Omental fat pad (tissue), 4 donors: ENCODE measurements around the gene ADAM22. TPM values are rescaled to one million over a fixed set of nuclear protein-coding genes. Genes with fewer than 3 reads are reported as not detected.

ENCODE experiments used
- ATAC-seq: fragments of 150-250 bp; one replicate; pipeline ENCODE4 v1.9.1; 2016; ENCODE audit warnings: mild to moderate bottlenecking, moderate library complexity; ENCODE audit not compliant: low FRiP score
- DNase-seq: peaks from one replicate; pipeline ENCODE4 v3.0.0-alpha.2; 2019; ENCODE audit warnings: low spot score
- CTCF ChIP-seq, 3 donors: fragments of 450-650 bp; IDR thresholded peaks; one replicate each; pipeline ENCODE4 v1.5.1; 2016 to 2017; ENCODE audit warnings: antibody characterized with exemption in 3 of 3, mild to moderate bottlenecking in 3 of 3, moderate library complexity in 2 of 3
- total RNA-seq, 4 donors: library from RNA; depleted of rRNA; stranded (reverse); fragments of >200 nt; gene quantifications; one replicate each; pipeline ENCODE4 v1.1.0, GENCODE V29; 2016

Gene ADAM22
- total RNA-seq, 4 donors from 2014 or later = 0.82 to 7.3 (median 3.4) TPM

- DNase-seq = no peak
- no peak for TF ChIP-seq CTCF (IDR thresholded peaks at IDR 0.05)
- ATAC-seq = no peak
Observed at GRCh38 chr7:88140947-88141346, 206.9 kb downstream of the ADAM22 start.

GRCh38 chr7:88141479-88141878, 207.4 kb downstream of the ADAM22 start:
- no peak for TF ChIP-seq CTCF (IDR thresholded peaks at IDR 0.05)
- DNase-seq (no peak), ATAC-seq (no peak)

- no peak for DNase-seq
- ATAC-seq = no peak
- no peak for TF ChIP-seq CTCF (IDR thresholded peaks at IDR 0.05)
Observed at GRCh38 chr7:88141953-88142352, 207.9 kb downstream of the ADAM22 start.

- DNase-seq (no peak), ATAC-seq (no peak)
- TF ChIP-seq CTCF (IDR thresholded peaks at IDR 0.05) = no peak
Observed at GRCh38 chr7:88146616-88147015, 212.6 kb downstream of the ADAM22 start.

- DNase-seq (no peak), ATAC-seq (no peak)
- no peak for TF ChIP-seq CTCF (IDR thresholded peaks at IDR 0.05)
Observed at GRCh38 chr7:88147341-88147740, 213.3 kb downstream of the ADAM22 start.

- ATAC-seq (no peak), DNase-seq (no peak)
- no peak for TF ChIP-seq CTCF (IDR thresholded peaks at IDR 0.05)
Observed at GRCh38 chr7:88147949-88148348, 213.9 kb downstream of the ADAM22 start.

GRCh38 chr7:88150033-88150432, 216.0 kb downstream of the ADAM22 start:
- no peak for ATAC-seq
- DNase-seq = no peak
- TF ChIP-seq CTCF (IDR thresholded peaks at IDR 0.05) = no peak
